OCI-LY3 (cell line): ENCODE data around the gene CDK17.

ENCODE experiments used
- H2AFZ ChIP-seq: fragments of 200-600, 300-600 bp; shearing (Covaris generic); 2 replicates; pipeline ENCODE4 v1.6.0; 2014; ENCODE audit warnings: antibody characterized with exemption, low read depth, low read length
- H3K27ac ChIP-seq: fragments of 200-600, 300-600 bp; sonication (generic); 2 replicates; pipeline ENCODE4 v1.5.1; 2014; ENCODE audit warnings: mild to moderate bottlenecking, low read length, moderate library complexity, mixed read lengths
- H3K27me3 ChIP-seq: fragments of 200-600, 300-600 bp; sonication (generic); 2 replicates; pipeline ENCODE4 v1.6.1; 2014; ENCODE audit warnings: low read depth, low read length, mixed read lengths
- H3K36me3 ChIP-seq: fragments of 200-600, 300-600 bp; sonication (generic); replicated peaks from 2 replicates; pipeline ENCODE3; 2014; ENCODE audit warnings: low read depth, low read length, mixed read lengths
- H3K4me1 ChIP-seq: fragments of 300-600, 200-600 bp; sonication (generic); 2 replicates; pipeline ENCODE4 v1.6.1; 2014; ENCODE audit warnings: low read length, mixed read lengths
- H3K4me2 ChIP-seq: fragments of 200-600, 300-600 bp; sonication (generic); 2 replicates; pipeline ENCODE4 v1.6.1; 2014; ENCODE audit warnings: low read length, mixed read lengths
- H3K4me3 ChIP-seq: fragments of 300-600, 200-600 bp; sonication (generic); 2 replicates; pipeline ENCODE4 v1.5.1; 2014; ENCODE audit warnings: antibody characterized with exemption, mild to moderate bottlenecking, low read length, moderate library complexity
- H3K79me2 ChIP-seq: fragments of 300-600, 200-600 bp; shearing (Covaris generic); 2 replicates; pipeline ENCODE4 v1.6.1; 2014; ENCODE audit warnings: mild to moderate bottlenecking, low read length, mixed read lengths
- H3K9ac ChIP-seq: fragments of 300-600, 200-600 bp; shearing (Covaris generic); 2 replicates; pipeline ENCODE4 v1.6.0; 2014; ENCODE audit warnings: mild to moderate bottlenecking, low read length, moderate library complexity
- H3K9me3 ChIP-seq: fragments of 200-600, 300-600 bp; shearing (Covaris generic); 2 replicates; pipeline ENCODE4 v1.6.1; 2014; ENCODE audit warnings: low read length, mixed read lengths; ENCODE audit not compliant: insufficient read depth
- H4K20me1 ChIP-seq: fragments of 200-600, 300-600 bp; sonication (generic); 2 replicates; pipeline ENCODE4 v1.6.1; 2016; ENCODE audit warnings: low read length, mixed read lengths; ENCODE audit not compliant: insufficient read depth
- EZH2phosphoT487 ChIP-seq: fragments of 200-600 bp; shearing (Covaris generic); IDR thresholded peaks from 2 replicates; pipeline ENCODE4 v1.6.1; 2018; ENCODE audit warnings: antibody characterized with exemption, mixed run types, low read depth
- TF ChIP-seq, protein P1 (sequence below): fragments of 200-600, 300-600 bp; sonication (generic); IDR thresholded peaks from 2 replicates; pipeline ENCODE4 v1.5.1; 2014; ENCODE audit warnings: antibody characterized with exemption, low read length, low read depth

CDK17 gene

DNA sequence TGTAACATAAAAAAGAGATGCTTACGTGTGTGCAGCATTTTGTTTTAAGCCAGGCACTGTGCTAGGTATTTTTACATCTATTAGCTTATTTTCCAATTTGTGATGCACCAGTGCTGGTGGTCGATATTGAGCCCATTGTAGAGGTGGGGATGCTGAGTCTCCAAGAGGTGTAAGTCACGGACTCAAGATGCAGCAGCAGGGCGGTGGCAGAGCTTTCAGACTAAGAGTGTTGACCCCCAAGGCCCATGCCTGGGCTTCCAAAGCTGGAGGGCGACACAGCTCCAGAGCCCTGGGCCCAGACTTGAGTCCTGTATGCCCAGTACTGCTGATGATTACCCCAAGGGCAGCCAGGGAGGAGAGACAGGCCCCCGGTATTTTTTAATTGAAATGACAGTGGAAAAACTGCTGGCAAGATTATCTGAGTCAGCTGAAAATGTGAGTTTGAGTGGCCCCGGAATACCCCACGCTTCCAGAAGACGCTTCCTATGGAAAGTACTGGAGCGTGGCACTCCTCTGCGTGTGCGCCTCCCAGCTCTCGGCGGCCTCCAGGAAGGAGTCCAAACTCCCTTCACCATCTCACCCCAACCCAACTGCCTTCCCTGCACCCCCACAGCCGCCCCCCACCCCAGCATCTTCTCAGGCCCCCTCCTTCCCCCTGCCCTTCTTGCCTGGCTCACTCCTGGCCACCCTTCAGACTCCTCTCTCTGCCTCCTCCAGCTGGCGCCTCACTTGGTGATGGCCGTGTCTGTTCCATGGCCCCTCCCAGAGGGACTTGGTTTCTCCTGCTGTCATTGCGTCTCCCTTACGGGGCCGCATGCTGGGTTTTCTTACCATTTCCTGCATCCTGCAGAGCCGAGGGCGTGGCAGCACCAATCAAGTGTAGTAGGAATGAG is 165.4 kb downstream of the CDK17 start:
- Histone ChIP-seq H3K36me3 (peaks cover 21% of the 10 kb centered on the region), H3K4me2 (no peak overlapping the region), H3K4me1 (no peaks in the 10 kb centered on the region), H3K9me3 (no peaks in the 10 kb centered on the region), H2AFZ (no peak overlapping the region), H4K20me1 (peaks cover 66% of the 10 kb centered on the region), H3K79me2 (peaks cover 90% of the 10 kb centered on the region), H3K27ac (no peak overlapping the region), H3K4me3 (no peak overlapping the region), H3K27me3 (no peaks in the 10 kb centered on the region), H3K9ac (no peak overlapping the region)
- TF ChIP-seq EZH2phosphoT487 = no peak
- TF ChIP-seq, protein P1, sequence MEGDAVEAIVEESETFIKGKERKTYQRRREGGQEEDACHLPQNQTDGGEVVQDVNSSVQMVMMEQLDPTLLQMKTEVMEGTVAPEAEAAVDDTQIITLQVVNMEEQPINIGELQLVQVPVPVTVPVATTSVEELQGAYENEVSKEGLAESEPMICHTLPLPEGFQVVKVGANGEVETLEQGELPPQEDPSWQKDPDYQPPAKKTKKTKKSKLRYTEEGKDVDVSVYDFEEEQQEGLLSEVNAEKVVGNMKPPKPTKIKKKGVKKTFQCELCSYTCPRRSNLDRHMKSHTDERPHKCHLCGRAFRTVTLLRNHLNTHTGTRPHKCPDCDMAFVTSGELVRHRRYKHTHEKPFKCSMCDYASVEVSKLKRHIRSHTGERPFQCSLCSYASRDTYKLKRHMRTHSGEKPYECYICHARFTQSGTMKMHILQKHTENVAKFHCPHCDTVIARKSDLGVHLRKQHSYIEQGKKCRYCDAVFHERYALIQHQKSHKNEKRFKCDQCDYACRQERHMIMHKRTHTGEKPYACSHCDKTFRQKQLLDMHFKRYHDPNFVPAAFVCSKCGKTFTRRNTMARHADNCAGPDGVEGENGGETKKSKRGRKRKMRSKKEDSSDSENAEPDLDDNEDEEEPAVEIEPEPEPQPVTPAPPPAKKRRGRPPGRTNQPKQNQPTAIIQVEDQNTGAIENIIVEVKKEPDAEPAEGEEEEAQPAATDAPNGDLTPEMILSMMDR = no peak

DNA sequence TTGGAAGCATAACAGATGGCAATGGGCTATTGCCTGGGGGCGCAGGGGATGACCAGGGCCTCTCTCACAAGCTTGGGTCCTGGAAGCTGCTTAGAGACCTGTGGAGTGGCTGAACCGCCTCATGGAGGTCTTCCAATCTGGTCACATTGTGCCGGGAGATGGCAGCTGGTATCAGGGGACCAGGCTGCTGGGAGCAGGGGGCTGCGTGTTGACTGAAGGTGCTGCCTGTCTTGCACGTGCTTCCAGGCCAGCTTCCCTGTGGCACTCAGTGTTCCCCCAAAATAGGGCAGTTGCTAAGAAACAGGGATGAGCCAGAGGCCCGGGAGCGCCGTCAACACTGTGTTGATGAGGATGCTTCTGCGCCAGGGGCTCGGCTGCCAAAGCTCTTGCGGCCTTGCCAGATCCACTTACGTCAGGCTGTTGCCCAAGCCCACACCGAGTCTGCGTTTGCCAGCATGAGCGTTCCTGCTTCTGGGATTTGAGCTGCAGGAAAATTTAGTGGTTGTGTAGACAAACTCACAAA is 166.2 kb downstream of the CDK17 start:
- Histone ChIP-seq H2AFZ (no peak overlapping the region), H3K9me3 (no peaks in the 10 kb centered on the region), H3K4me3 (no peak overlapping the region), H3K9ac (no peak overlapping the region), H3K79me2 (peaks cover 90% of the 10 kb centered on the region), H4K20me1 (peaks cover 65% of the 10 kb centered on the region), H3K27ac (no peak overlapping the region), H3K4me2 (no peak overlapping the region), H3K27me3 (no peaks in the 10 kb centered on the region), H3K4me1 (no peaks in the 10 kb centered on the region), H3K36me3 (peaks cover 23% of the 10 kb centered on the region)
- TF ChIP-seq, protein P1 = no peak
- no peak for TF ChIP-seq EZH2phosphoT487

DNA sequence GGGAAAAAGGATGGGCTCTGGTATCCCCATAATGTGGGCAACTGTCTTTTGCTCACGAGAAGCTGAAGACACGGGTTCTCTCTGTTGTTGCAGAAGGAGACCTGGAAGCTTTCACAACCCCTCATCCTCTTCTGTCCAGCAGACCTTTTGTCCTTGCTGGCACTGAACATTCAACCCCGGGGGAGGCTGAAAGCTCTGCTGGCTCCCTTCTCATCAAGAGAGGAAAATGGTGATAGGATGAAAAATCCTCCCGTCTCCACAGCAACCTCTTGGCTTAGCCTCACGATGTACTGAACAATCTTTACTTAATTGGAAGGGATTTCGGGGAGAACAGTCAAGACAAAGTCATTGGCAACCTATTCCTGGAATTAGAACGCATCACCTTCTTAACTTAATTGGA is 167.1 kb downstream of the CDK17 start:
- Histone ChIP-seq H3K9ac (no peak overlapping the region), H3K27ac (no peak overlapping the region), H3K4me2 (no peak overlapping the region), H3K36me3 (peaks cover 29% of the 10 kb centered on the region), H3K79me2 (peaks cover 89% of the 10 kb centered on the region), H3K9me3 (no peaks in the 10 kb centered on the region), H3K4me1 (no peaks in the 10 kb centered on the region), H4K20me1 (peaks cover 63% of the 10 kb centered on the region), H3K4me3 (no peak overlapping the region), H2AFZ (no peak overlapping the region), H3K27me3 (no peaks in the 10 kb centered on the region)
- TF ChIP-seq, protein P1 = no peak
- TF ChIP-seq EZH2phosphoT487 = no peak

DNA sequence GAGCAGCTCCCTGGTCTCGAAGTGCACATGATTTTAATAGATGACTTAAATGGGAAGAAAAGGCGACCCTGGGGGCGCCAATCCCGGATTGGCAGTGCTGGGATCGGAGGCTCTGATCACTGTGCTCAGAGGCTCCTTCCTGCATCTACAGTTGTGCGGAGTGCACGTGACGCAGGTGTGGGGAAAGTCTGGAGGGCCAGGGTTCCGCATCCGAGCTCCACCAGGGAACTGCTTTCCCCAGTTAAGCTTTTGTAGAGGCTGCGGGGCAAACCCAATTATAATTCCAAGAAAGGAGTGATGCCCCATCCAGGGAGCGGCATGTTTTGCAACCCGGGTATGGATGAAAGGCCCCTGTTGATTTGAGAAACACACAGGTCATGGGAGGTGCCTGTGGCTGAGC is 169.6 kb downstream of the CDK17 start:
- peaks cover 27% of the 10 kb centered on the region for H3K36me3 ChIP-seq
- H3K4me3 ChIP-seq = no peak overlapping the region
- H3K27ac ChIP-seq = no peak overlapping the region
- H3K4me1 ChIP-seq = no peaks in the 10 kb centered on the region
- H3K4me2 ChIP-seq = no peak overlapping the region
- no peaks in the 10 kb centered on the region for H3K9me3 ChIP-seq
- no peaks in the 10 kb centered on the region for H3K27me3 ChIP-seq
- peaks cover 86% of the 10 kb centered on the region for H3K79me2 ChIP-seq
- H3K9ac ChIP-seq = no peak overlapping the region
- H2AFZ ChIP-seq = no peak overlapping the region
- TF ChIP-seq, protein P1 = no peak
- TF ChIP-seq EZH2phosphoT487 = no peak
- peaks cover 61% of the 10 kb centered on the region for H4K20me1 ChIP-seq
